Subcutaneous adipose tissue (tissue), 4 donors: Measurements from ENCODE around the gene ATG5. TPM values are rescaled to one million over a fixed set of nuclear protein-coding genes. Genes with fewer than 3 reads are reported as not detected.

ENCODE experiments used
- total RNA-seq, 4 donors: library from RNA; depleted of rRNA; stranded (reverse); fragments of >200 nt; gene quantifications; one replicate each; pipeline ENCODE4 v1.1.0, GENCODE V29; 2016
- TF ChIP-seq, protein P1 (sequence below): fragments of 450-650 bp; IDR thresholded peaks from one replicate; pipeline ENCODE4 v1.5.1; 2016; ENCODE audit warnings: low read depth, mild to moderate bottlenecking, control low read depth, antibody characterized with exemption, moderate library complexity

Gene ATG5
- 10 to 100 TPM; 35.6 to 43.3 (median 38.2) TPM for total RNA-seq

DNA sequence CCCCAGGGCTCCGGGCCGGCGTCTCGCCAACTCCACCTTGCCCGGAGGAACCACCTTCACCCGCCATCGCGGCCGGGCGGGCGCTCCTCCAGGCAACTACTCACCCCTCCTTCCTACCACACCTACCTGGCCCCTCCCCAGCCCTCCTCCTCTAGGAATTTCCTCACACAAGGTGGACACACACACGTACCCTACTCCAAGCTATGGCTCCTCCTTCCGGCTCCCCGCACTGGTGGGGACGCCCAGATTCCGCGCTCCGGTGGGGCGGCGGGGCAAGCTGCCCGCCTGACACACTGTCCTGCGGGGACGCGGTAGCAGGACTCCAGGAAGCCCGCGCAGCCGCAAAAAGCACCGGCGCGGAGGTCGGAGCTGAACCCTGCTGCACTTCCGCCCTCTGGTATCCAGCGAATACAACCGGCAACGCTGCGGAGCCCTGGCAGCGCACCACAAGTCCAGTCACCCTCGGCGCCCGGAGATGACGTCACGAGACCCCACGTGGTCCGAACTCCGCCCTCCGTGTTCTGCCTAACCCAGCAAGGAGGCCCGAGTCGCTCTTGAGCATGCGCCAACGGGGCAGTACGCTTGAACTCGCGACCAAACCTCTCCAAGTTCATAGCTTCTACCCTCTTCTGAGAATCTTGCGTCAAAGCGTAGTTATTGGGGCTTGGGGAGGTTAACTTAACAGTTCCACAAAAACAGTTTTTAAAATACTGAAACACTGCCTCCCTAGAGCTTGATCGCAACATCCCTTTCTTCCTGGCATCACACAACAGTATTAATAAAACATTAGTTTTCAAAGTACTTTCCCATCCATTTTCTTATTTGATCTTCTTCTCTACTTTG, at the start of gene ATG5:
Gene ATG5, minus strand, starts transcription at position 425 of the 843 bp plus-strand sequence. CDS start 9,552 bp downstream, outside the sequence.
- TF ChIP-seq, protein P1, sequence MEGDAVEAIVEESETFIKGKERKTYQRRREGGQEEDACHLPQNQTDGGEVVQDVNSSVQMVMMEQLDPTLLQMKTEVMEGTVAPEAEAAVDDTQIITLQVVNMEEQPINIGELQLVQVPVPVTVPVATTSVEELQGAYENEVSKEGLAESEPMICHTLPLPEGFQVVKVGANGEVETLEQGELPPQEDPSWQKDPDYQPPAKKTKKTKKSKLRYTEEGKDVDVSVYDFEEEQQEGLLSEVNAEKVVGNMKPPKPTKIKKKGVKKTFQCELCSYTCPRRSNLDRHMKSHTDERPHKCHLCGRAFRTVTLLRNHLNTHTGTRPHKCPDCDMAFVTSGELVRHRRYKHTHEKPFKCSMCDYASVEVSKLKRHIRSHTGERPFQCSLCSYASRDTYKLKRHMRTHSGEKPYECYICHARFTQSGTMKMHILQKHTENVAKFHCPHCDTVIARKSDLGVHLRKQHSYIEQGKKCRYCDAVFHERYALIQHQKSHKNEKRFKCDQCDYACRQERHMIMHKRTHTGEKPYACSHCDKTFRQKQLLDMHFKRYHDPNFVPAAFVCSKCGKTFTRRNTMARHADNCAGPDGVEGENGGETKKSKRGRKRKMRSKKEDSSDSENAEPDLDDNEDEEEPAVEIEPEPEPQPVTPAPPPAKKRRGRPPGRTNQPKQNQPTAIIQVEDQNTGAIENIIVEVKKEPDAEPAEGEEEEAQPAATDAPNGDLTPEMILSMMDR: no peak

- TF ChIP-seq, protein P1: no peak
Measured at GRCh38 chr6:106373502-106374239, 48.1 kb upstream of the ATG5 start.

GRCh38 chr6:106372838-106373501, 47.4 kb upstream of the ATG5 start:
- TF ChIP-seq, protein P1: no peak

DNA sequence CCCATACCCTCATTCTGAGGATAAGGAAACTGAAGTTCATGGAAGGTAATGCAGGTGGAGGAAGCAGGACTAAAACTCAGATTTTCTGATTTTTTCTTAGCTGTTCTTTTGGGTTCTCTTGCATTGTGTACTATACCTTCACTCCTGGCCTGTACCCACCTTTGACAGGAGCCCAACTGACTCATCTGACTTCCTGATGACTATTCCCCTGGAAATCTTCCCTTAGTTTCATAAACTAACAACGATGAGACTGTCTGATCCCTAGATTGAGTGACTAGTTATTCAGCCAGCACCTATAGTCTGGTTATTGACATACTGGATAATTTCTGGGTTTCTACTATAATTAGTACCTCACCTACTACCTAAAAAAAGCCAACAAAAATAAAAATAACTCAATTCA, 45.1 kb upstream of the ATG5 start:
- TF ChIP-seq, protein P1: no peak

GRCh38 chr6:106369739-106370138, 44.2 kb upstream of the ATG5 start:
- TF ChIP-seq, protein P1: no peak

DNA sequence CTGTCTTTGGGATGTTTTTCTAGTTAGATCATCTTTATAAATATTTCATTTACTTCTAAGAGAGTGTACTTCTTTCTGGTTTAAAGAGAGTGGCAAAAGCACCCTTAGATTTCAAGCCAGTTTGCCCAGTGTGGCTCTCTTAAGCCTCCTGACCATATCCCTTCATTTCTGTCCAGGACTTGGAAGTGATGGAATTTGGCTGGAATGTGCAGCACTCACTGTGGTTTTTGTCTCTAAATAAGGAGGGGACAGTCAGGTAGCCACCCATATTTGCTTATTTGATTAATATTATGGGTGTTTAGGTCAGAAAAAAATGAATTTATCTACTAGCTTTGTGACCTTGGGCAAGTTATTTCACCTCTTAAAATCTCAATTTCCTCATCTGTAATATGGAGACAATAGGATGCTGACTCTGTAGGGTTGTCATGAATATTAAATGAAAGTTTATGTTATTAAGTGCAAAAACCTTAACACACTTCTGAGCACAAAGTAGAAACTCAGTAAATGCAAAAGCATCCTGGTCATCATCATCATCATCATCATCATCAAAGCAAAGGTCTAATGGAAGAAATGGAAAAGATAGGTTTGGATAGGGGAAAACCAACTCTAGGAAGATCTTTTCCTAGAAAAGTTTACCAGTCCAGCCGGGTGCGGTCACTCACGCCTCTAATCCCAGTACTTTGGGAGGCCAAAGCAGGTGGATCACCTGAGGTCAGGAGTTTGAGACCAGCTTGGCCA, 38.0 kb upstream of the ATG5 start:
- TF ChIP-seq, protein P1: no peak
